GM20000 (cell line): ENCODE results near the gene TRMT1.

Experiments
- DNase-seq: peaks from one replicate; pipeline ENCODE4 v3.0.0; 2012; ENCODE audit warnings: low spot score
- TF ChIP-seq, protein P1 (sequence below): IDR thresholded peaks from 2 replicates; pipeline ENCODE4 v1.5.1; 2012; ENCODE audit warnings: mild to moderate bottlenecking, control low read depth; ENCODE audit errors: extremely low read depth, missing control alignments

The TRMT1 gene

DNA sequence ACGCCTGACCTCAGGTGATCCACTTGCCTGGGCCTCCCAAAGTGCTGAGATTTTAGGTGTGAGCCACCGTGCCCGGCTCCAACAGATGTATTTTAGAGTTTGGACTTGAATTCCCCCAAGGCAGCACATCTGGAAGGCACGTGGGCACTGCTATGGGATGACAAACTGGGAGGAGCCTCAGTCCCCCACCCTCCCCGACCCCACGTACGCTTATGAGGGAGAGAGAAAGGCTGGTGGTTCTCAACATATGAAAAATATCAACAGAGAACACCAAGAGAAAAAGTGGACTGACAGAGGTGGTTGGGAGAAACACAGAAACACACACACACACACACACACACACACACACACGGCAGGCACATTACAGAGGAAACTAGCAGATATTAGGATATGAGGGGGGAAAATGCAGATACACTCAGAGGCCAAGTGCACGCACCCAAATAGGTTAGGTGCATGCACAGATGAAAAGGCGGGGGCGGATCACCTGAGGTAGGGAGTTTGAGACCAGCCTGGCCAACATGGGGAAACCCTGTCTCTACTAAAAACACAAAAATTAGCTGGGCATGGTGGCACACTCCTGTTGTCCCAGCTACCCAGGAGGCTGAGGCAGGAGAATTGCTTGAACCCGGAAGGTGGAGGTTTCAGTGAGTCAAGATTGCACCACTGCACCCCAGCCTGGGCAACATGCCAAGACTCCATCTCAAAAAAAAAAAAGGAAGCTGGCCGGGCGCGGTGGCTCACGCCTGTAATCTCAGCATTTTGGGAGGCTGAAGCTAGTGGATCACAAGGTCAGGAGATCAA lies 30.4 kb upstream of the TRMT1 start:
- TF ChIP-seq, protein P1, sequence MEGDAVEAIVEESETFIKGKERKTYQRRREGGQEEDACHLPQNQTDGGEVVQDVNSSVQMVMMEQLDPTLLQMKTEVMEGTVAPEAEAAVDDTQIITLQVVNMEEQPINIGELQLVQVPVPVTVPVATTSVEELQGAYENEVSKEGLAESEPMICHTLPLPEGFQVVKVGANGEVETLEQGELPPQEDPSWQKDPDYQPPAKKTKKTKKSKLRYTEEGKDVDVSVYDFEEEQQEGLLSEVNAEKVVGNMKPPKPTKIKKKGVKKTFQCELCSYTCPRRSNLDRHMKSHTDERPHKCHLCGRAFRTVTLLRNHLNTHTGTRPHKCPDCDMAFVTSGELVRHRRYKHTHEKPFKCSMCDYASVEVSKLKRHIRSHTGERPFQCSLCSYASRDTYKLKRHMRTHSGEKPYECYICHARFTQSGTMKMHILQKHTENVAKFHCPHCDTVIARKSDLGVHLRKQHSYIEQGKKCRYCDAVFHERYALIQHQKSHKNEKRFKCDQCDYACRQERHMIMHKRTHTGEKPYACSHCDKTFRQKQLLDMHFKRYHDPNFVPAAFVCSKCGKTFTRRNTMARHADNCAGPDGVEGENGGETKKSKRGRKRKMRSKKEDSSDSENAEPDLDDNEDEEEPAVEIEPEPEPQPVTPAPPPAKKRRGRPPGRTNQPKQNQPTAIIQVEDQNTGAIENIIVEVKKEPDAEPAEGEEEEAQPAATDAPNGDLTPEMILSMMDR, result no peak
- DNase-seq, result no peak

GRCh38 chr19:13139633-13140311 lies 23.2 kb upstream of the TRMT1 start:
- TF ChIP-seq, protein P1, result no peak
- no peak for DNase-seq

DNA sequence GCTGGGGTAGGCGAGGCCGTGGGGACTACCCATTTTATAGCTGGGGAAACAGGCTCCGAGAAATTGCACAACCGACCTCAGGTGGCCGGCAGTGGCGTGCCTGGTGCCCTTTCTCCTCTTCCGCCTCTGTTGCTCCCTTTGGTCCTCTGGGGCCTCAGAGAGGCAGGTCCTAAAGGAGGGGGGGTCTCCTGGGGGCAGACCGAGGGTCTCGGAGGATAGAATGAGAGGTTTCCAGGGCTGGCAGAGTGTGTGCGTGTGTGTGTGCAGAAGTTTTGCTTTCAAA lies 22.3 kb upstream of the TRMT1 start:
- TF ChIP-seq, protein P1, result no peak
- DNase-seq, result no peak

GRCh38 chr19:13138171-13138915 lies 21.8 kb upstream of the TRMT1 start:
- no peak for DNase-seq
- TF ChIP-seq, protein P1, result no peak

DNA sequence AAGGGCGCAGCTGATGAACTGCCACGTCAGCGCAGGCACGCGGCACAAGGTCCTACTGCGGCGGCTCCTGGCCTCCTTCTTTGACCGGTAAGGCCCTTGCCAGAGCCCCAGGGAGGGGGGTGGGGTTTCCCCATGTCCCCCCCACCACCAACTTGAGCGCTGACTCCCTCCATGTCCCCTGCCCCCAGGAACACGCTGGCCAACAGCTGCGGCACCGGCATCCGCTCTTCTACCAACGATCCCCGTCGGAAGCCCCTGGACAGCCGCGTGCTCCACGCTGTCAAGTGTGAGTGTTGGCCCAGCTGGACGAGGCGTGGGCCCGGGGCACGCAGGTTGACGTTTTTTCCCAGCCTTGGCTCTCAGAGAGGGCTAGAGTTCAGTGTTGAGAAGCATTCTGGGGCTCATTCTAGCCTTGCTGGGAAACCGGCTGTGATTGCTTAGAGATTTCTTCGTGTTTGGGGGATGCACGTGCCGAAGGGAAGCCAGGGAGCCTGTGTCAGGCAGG lies 20.8 kb upstream of the TRMT1 start:
- TF ChIP-seq, protein P1, result no peak
- DNase-seq, result no peak

DNA sequence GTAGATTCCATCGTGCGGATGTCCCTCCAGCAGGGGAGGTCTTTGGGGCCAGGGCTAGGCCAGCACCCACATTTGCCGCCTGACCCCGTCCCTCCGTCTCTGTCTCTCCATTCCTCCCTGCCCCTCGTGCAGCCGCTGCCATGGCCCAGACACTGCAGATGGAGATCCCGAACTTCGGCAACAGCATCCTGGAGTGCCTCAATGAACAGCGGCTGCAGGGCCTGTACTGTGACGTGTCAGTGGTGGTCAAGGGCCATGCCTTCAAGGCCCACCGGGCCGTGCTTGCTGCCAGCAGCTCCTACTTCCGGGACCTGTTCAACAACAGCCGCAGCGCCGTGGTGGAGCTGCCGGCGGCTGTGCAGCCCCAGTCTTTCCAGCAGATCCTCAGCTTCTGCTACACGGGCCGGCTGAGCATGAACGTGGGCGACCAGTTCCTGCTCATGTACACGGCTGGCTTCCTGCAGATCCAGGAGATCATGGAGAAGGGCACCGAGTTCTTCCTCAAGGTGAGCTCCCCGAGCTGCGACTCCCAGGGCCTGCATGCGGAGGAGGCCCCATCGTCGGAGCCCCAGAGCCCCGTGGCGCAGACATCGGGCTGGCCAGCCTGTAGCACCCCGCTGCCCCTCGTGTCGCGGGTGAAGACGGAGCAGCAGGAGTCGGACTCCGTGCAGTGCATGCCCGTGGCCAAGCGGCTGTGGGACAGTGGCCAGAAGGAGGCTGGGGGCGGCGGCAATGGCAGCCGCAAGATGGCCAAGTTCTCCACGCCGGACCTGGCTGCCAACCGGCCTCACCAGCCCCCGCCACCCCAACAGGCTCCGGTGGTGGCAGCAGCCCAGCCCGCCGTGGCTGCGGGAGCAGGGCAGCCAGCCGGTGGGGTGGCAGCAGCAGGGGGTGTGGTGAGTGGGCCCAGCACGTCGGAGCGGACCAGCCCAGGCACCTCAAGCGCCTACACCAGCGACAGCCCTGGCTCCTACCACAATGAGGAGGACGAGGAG lies 18.8 kb upstream of the TRMT1 start:
- no peak for DNase-seq
- TF ChIP-seq, protein P1, result no peak
